MCF 10A (cell line): ENCODE data around the gene CAMK2A. TPM values are rescaled to one million over a fixed set of nuclear protein-coding genes. Genes with fewer than 3 reads are reported as not detected.

ENCODE experiments used
- BruUV-seq: library from RNA; stranded (reverse); fragments of 400-500 nt; replicated peaks from 2 replicates; lab custom pipeline; 2021; lab: Mats Ljungman, UMichigan
- CTCF ChIA-PET: fragments of 300-600 bp; sonication (Branson Sonifier 250); formaldehyde crosslinking; extraction: SDS; loops from one replicate; lab custom pipeline; 2021; ENCODE audit warnings: antibody characterized with exemption, inconsistent platforms; lab: Yijun Ruan, JAX
- POLR2A ChIA-PET: fragments of 300-600, 350-650 bp; sonication (Branson Sonifier 250); formaldehyde crosslinking; extraction: SDS; loops from one replicate; lab custom pipeline; 2020; ENCODE audit warnings: antibody characterized with exemption, inconsistent platforms; lab: Yijun Ruan, JAX
- DNase-seq: peaks from one replicate; pipeline ENCODE4 v3.0.0-alpha.2; 2018; ENCODE audit not compliant: unreplicated experiment
- H3K27ac Mint-ChIP-seq: one replicate; pipeline ENCODE4 v1.8.0; 2022; ENCODE audit warnings: mild to moderate bottlenecking, low read depth, mixed read lengths; ENCODE audit not compliant: unreplicated experiment
- H3K27me3 Mint-ChIP-seq: one replicate; pipeline ENCODE4 v1.8.0; 2022; ENCODE audit warnings: mixed read lengths; ENCODE audit not compliant: insufficient read depth, unreplicated experiment
- H3K36me3 Mint-ChIP-seq: one replicate; pipeline ENCODE4 v1.8.0; 2022; ENCODE audit warnings: mild to moderate bottlenecking, moderate library complexity, mixed read lengths; ENCODE audit not compliant: insufficient read depth, unreplicated experiment
- H3K4me1 Mint-ChIP-seq: one replicate; pipeline ENCODE4 v1.8.0; 2022; ENCODE audit warnings: mixed read lengths; ENCODE audit not compliant: insufficient read depth, unreplicated experiment
- H3K4me3 Mint-ChIP-seq: one replicate; pipeline ENCODE4 v1.8.0; 2022; ENCODE audit warnings: mild to moderate bottlenecking, moderate library complexity, mixed read lengths; ENCODE audit not compliant: unreplicated experiment
- H3K9me3 Mint-ChIP-seq: one replicate; pipeline ENCODE4 v1.8.0; 2022; ENCODE audit warnings: mixed read lengths; ENCODE audit not compliant: unreplicated experiment
- CTCF ChIP-seq: fragments of 200-600 bp; IDR thresholded peaks from one replicate; pipeline ENCODE4 v1.8.0; 2022; ENCODE audit warnings: antibody characterized with exemption, mild to moderate bottlenecking; ENCODE audit not compliant: unreplicated experiment
- intact Hi-C: fragments of 100-400 bp; cut with micrococcal nuclease; formaldehyde crosslinking; loops from 2 replicates; pipeline ENCODE4 v1.14.1; 2022
- total RNA-seq: library from RNA; stranded (reverse); gene quantifications from 2 replicates; pipeline ENCODE4 v1.2.3, GENCODE V29; 2022

Gene CAMK2A
- total RNA-seq, 1 experiment from 2014 or later: not detected

- Mint-ChIP-seq H3K9me3 (no peaks in the 10 kb centered on the region), H3K36me3 (no peaks in the 10 kb centered on the region), H3K27ac (no peak overlapping the region), H3K4me3 (no peak overlapping the region), H3K27me3 (no peaks in the 10 kb centered on the region), H3K4me1 (peaks cover 10% of the 10 kb centered on the region)
- no peak for TF ChIP-seq CTCF
- DNase-seq: no peak
- no TSS peak for BruUV-seq
- CTCF ChIA-PET: interaction anchor here (0.6 to 0.7 kb wide), 3 partner anchors 10 to 232 kb away, joined by 3 to 4 read pairs (median 3); no protein-coding TSS in a partner anchor
- intact Hi-C loops: no loop called here
- POLR2A ChIA-PET: no interaction called here
These were observed 65.0 kb downstream of the CAMK2A start for GRCh38 chr5:150224483-150225027.

GRCh38 chr5:150223474-150223873 lies 66.1 kb downstream of the CAMK2A start:
- BruUV-seq: no TSS peak
- Mint-ChIP-seq H3K4me3 (no peak overlapping the region), H3K4me1 (peaks cover 10% of the 10 kb centered on the region), H3K27me3 (no peaks in the 10 kb centered on the region), H3K9me3 (no peaks in the 10 kb centered on the region), H3K27ac (no peak overlapping the region), H3K36me3 (no peaks in the 10 kb centered on the region)
- intact Hi-C loops: no loop called here
- no peak for TF ChIP-seq CTCF
- ChIA-PET POLR2A (no interaction called here), CTCF (interaction anchor here (0.6 to 1.2 kb wide), 5 partner anchors 9 to 221 kb away, joined by 3 to 4 read pairs (median 3); no protein-coding TSS in a partner anchor)
- no peak for DNase-seq

- no TSS peak for BruUV-seq
- Mint-ChIP-seq H3K9me3 (no peaks in the 10 kb centered on the region), H3K4me1 (peaks cover 9% of the 10 kb centered on the region), H3K36me3 (no peaks in the 10 kb centered on the region), H3K27me3 (no peaks in the 10 kb centered on the region), H3K4me3 (no peak overlapping the region), H3K27ac (no peak overlapping the region)
- intact Hi-C loops: no loop called here
- DNase-seq: no peak
- no peak for TF ChIP-seq CTCF
- ChIA-PET POLR2A (no interaction called here), CTCF (interaction anchor here (0.7 to 1.2 kb wide), 7 partner anchors 8 to 128 kb away, joined by 3 to 5 read pairs (median 3); no protein-coding TSS in a partner anchor)
These were observed 66.7 kb downstream of the CAMK2A start for GRCh38 chr5:150222906-150223305.

- H3K9me3 Mint-ChIP-seq: no peaks in the 10 kb centered on the region
- H3K27ac Mint-ChIP-seq: no peak overlapping the region
- H3K36me3 Mint-ChIP-seq: no peaks in the 10 kb centered on the region
- ChIA-PET CTCF (interaction anchor here (0.5 to 0.7 kb wide), 2 partner anchors 183 to 272 kb away, joined by 3 read pairs; no protein-coding TSS in a partner anchor), POLR2A (no interaction called here)
- H3K27me3 Mint-ChIP-seq: no peaks in the 10 kb centered on the region
- BruUV-seq: no TSS peak
- intact Hi-C loops: no loop called here
- no peak overlapping the region for H3K4me3 Mint-ChIP-seq
- TF ChIP-seq CTCF: no peak
- DNase-seq: no peak
- no peaks in the 10 kb centered on the region for H3K4me1 Mint-ChIP-seq
These were observed 68.1 kb downstream of the CAMK2A start for GRCh38 chr5:150221471-150221870.
